ENCODE data around the gene ITGB3BP.

ITGB3BP gene

DNA sequence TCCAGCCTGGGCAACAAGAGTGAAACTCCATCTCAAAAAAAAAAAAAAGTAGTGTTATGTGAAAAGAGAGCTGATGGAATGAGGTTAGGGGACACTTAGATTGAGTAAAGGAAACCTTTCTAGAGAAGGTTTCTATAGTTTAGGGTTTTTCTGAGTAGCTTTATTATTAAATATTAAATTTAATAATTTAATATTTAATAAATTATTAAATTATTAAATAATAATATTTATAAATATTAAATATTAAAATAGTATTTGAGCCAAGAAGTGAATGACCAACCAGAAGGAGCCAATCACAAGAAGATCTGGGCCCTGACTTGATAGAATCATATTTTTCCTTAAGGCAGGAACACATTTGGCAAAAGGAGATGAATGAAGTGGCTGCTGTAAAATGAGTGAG, 104.9 kb downstream of the ITGB3BP start:
- no peak for DNase-seq (ENCODE audit: low read depth)

- DNase-seq (ENCODE audit: low read depth) = no peak
Observed at GRCh38 chr1:63414691-63415365, 108.2 kb downstream of the ITGB3BP start.

DNA sequence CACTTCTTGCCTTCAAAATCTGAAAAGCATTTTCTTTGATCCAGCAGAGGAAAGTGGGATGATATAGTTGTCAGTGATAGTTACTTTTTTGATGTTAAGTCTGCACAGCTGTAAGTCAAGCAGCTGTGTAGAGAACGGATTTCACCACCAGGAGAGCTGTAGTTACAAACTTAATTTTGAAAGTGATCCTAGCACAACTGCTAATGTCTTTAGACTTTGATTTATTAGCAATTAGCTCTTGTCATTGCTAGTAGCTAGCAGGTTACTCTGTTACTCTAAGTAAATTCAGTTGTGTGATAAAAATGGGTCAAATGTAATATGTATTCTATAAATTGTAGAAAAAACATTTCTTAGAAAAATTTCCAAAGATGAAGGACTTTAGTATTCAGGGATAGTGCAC, 109.6 kb downstream of the ITGB3BP start:
- no peak for DNase-seq (ENCODE audit: low read depth)

DNA sequence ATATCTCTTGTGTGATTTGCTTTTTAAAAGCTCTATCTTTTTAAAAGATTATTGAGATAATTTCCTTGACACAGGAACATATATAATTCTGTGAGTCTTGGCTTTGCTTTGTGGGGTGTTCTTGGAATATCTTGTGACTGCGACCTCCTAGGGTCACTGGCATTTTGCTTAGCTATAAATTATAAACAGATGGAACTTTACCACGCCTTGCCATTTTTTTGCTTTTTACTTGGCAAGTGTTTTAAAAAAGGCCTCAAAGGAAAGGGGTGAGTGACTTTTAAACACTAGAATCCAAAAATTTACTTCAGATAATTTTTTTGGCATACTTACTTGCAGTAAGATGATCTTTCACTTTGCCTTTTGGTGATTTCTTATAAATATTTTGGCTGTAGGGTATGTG, 112.0 kb downstream of the ITGB3BP start:
- DNase-seq (ENCODE audit: low read depth) = no peak

DNA sequence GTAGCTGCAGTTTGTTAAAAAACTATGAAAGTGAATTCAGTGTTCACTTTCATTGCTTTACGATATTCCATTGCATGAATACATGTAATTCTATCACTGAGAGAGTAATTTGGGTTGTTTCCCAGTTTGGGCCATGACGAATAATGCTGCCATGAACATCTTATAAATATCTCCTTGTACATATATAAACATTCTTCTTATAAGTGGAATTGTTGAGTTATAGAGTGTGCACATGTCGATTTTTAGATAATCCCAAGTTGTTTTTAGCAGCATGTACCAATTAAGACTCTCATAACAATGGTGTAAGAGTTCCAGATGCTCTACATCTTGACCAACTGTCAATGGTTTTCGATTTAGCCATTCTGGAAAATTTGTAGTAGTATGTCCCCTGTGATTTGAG, 114.7 kb downstream of the ITGB3BP start:
- DNase-seq (ENCODE audit: low read depth) = no peak

- DNase-seq (ENCODE audit: low read depth) = no peak
Observed at GRCh38 chr1:63407002-63407401, 116.0 kb downstream of the ITGB3BP start.

DNA sequence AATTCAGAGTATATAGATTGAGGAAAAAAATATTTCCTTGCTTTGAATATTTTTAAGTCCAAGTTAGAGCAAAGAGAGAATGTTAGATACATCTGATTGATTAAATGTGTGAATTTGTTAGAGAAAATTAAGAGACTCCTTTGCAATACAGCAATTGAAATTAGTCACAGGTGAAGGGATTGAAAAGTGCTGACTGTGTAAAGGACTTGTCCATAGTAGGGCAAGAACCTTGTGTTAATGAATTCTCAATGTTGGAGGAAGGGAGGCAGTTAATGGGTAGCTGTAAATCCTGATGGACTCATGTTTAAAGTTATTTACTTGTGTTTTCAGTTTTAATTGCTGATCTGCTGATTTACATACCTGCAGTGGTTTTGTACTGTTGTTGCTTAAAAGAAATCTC, 117.0 kb downstream of the ITGB3BP start:
- no peak for DNase-seq (ENCODE audit: low read depth)

DNA sequence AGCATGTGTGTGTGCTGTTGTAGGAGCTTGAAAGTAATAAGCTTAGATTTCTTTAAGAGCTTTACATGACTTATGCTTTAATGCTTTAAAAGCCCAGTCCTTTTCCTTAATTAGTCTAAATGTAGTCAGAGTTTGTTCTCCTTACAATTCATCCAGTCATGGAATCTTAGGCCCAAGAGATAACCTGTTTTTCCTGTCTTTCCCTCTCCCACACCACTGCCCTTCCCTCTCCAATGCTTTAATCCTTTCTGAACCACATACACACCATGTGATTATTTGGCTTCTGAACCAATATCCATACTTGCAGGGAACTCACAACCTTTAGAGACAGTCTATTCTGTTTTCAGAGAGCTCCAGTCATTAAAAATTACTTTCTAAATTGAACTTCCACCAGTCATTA, 118.0 kb downstream of the ITGB3BP start:
- DNase-seq (ENCODE audit: low read depth) = no peak

GRCh38 chr1:63403386-63403785, 119.6 kb downstream of the ITGB3BP start:
- DNase-seq (ENCODE audit: low read depth) = no peak

GRCh38 chr1:63401945-63402344, 121.1 kb downstream of the ITGB3BP start:
- no peak for DNase-seq (ENCODE audit: low read depth)
